Measurements from ENCODE around the gene LAMC2.

The LAMC2 gene

DNA sequence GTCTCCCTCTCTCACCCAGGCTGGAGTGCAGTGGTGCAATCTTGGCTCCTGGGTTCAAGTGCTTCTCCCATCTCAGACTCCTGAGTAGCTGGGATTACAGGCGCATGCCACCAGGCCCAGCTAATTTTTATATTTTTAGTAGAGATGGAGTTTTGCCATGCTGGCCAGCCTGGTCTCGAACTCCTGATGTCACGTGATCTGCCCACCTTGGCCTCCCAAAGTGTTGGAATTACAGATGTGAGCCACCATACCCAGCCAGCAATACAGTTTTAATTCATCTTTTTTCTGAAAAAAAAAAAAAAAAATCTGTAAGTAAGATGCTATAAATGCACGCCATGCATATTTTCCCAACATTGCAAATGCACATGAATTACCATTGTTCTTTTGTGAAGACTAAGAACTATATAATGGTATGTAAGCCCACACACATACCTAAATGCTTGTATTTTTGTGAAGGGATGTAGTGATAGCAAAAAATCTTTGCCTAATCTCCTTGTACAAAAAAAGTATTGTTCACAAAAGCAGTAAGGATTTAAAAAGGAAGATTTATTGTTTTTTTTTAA lies 8.0 kb downstream of the LAMC2 start:
- Mint-ChIP-seq H3K9me3 (no peaks in the 10 kb centered on the region), H3K4me3 (no peak overlapping the region), H3K36me3 (no peaks in the 10 kb centered on the region), H3K4me1 (peaks cover 8% of the 10 kb centered on the region), H3K27me3 (peaks cover 47% of the 10 kb centered on the region), H3K27ac (no peak overlapping the region)
- no peak for ATAC-seq

DNA sequence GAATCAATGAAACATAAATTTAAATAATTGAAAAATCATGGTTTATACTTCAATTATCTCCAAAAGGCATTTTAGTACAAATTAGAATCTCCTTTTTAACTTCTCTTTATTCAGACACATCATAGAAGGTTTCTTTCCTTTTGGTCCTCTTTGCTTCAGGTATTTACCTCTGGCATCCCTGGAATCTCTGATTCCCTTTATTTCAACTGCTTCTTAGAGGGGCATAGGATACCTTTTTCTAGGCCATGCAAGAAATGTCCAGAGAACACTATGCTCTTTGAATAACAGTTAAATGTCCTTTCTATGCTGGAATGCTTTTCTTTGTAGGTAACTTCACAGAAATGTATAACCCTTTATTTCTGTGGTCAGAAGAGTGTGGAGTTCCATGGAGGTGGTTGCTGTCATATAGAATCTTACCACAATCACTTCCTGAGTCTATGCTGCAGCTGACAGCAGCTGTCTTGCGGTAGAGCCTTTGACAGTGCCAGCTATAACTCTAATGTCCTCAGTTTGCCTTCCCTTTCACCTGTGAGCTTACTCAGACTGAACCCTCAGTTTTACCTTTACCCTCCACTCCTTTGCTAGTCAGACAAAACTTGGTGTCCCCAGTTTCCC lies 8.6 kb downstream of the LAMC2 start:
- Mint-ChIP-seq H3K27me3 (peaks cover 49% of the 10 kb centered on the region), H3K27ac (no peak overlapping the region), H3K36me3 (no peaks in the 10 kb centered on the region), H3K4me1 (peaks cover 8% of the 10 kb centered on the region), H3K9me3 (no peaks in the 10 kb centered on the region), H3K4me3 (no peak overlapping the region)
- peak; percentile 72 for ATAC-seq

DNA sequence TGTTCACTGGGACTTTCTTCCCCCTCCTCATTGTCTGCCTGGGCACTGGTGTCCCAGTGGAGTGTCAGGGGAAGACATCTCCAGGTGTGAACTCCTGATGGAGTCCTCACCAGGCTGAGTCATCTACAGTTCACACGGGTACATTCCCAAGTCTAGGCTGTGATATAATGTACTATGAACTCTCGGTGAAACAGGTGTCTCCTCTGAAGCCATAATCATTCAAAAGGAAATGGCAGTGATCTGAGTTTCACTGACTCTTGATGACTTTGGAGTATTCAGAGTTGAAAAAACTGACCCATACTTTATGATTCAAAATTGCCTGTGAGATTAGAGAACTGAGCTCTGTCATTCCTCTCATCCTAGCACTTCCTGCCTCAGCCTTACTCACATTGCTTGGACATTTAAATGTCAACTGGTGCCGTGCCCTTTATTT lies 9.1 kb downstream of the LAMC2 start:
- H3K36me3 Mint-ChIP-seq, result no peaks in the 10 kb centered on the region
- no peaks in the 10 kb centered on the region for H3K9me3 Mint-ChIP-seq
- no peak overlapping the region for H3K27ac Mint-ChIP-seq
- peak; percentile 12 for ATAC-seq
- peaks cover 8% of the 10 kb centered on the region for H3K4me1 Mint-ChIP-seq
- H3K4me3 Mint-ChIP-seq, result no peak overlapping the region
- peaks cover 54% of the 10 kb centered on the region for H3K27me3 Mint-ChIP-seq

DNA sequence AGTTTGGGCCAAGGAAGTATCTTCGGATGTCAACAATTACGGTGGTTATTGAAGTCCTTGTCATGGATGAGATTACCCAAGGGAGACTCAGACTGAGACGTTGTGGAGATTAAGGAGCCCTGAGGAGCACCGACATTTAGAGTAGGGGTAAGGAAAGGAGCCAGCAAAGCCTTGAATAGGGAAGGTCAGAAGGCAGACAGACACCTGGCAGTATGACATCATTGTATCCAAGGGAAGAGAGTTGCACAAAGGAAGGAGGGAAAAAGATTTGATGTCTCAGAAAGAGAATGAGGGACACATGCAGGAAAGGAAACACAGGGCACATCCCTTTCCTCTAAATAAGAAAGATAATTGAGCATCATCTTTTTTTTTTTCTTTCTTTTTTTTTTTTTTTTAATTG lies 11.7 kb downstream of the LAMC2 start:
- Mint-ChIP-seq H3K4me1 (peaks cover 8% of the 10 kb centered on the region), H3K36me3 (no peaks in the 10 kb centered on the region), H3K27me3 (peaks cover 64% of the 10 kb centered on the region), H3K4me3 (no peak overlapping the region), H3K9me3 (no peaks in the 10 kb centered on the region), H3K27ac (no peak overlapping the region)
- no peak for ATAC-seq

DNA sequence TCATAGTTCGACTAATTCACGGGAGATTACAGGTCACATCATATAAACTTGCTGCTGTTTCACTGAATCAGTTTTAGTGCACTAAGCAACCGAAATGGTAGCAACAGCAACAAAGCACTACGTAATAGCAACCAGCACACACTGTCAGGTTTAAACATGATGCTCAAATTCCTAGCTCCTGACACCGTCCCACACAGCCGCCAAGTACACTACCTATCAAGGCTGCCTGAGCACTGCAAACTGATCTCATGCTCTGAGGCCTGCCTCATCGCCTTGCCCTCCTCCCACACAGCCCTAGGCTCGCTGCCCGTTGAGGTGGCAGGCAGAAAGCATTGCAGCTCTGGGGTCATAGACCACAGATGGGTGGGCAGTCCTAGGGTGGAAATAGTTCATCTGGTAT lies 12.4 kb downstream of the LAMC2 start:
- Mint-ChIP-seq H3K4me1 (peaks cover 8% of the 10 kb centered on the region), H3K4me3 (no peak overlapping the region)
- ATAC-seq, result no peak

DNA sequence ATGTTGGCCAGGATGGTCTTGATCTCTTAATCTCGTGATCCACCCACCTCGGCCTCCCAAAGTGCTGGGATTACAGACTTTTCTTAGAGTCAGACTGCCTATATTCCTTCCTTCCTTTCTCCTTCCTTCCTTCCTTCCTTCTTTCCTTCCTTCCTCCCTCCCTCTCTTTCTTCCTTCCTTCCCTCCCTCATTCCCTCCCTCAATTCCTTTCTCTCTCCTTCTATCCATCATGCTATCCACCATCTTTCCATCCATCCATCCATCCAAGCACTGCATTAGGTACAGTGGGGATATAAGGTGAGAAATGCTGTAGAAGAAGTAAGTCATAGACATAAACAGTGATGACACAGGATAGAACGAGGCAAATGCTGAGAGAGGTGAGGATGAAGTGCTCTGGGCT lies 13.2 kb downstream of the LAMC2 start:
- Mint-ChIP-seq H3K36me3 (no peaks in the 10 kb centered on the region), H3K4me3 (no peak overlapping the region), H3K27me3 (peaks cover 53% of the 10 kb centered on the region), H3K27ac (no peak overlapping the region), H3K9me3 (no peaks in the 10 kb centered on the region), H3K4me1 (peaks cover 8% of the 10 kb centered on the region)
- ATAC-seq, result no peak

More for the DNA sequence above, 12.4 kb downstream of the LAMC2 start:
- H3K9me3 Mint-ChIP-seq, result no peaks in the 10 kb centered on the region
- no peak overlapping the region for H3K27ac Mint-ChIP-seq
- H3K27me3 Mint-ChIP-seq, result peaks cover 57% of the 10 kb centered on the region
- H3K36me3 Mint-ChIP-seq, result no peaks in the 10 kb centered on the region

DNA sequence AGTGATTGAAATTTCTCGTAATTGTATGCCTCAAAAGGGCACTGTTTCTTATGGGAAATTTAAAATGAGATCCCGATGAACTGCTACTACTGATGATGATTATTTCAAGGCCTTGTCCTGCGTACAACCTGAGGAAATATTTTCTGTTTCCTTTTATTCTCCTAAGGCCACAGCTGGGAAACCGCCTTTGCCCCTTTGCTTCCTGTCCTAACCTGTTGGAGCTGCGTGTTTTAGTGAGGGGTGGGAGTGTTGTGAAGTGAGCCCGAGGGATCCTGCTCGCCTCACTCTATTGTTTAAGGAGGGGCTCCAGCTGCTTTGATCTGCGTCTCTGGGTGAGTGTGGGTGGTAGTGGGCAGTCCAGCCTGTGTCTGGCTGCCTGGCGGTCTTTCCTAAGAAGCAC lies 14.4 kb downstream of the LAMC2 start:
- no peak for ATAC-seq
- H3K4me1 Mint-ChIP-seq, result no peaks in the 10 kb centered on the region
- no peaks in the 10 kb centered on the region for H3K9me3 Mint-ChIP-seq
- H3K27me3 Mint-ChIP-seq, result peaks cover 45% of the 10 kb centered on the region
- H3K4me3 Mint-ChIP-seq, result no peak overlapping the region
- no peaks in the 10 kb centered on the region for H3K36me3 Mint-ChIP-seq
- H3K27ac Mint-ChIP-seq, result no peak overlapping the region

DNA sequence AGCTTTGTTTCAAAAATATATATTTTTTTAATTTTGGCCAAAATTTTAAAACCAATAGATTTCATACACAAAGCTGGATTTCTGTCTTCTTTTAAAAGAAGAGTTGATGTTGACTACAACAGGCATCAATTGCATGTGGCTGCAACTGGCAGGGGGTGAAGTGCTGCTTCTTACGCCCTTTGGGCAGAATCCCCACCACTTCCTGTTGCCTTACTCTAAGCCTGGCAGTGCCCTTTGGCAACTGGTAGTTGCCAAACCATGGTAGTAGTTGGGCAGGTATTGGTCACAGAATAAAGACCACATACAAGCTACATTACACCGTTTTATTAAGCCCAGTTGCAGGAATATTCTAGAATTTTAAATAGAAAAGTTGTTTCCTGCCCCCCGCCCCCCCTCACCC lies 17.0 kb downstream of the LAMC2 start:
- Mint-ChIP-seq H3K4me1 (no peaks in the 10 kb centered on the region), H3K36me3 (no peaks in the 10 kb centered on the region), H3K27me3 (peaks cover 27% of the 10 kb centered on the region), H3K9me3 (no peaks in the 10 kb centered on the region), H3K27ac (no peak overlapping the region), H3K4me3 (no peak overlapping the region)
- ATAC-seq, result no peak

DNA sequence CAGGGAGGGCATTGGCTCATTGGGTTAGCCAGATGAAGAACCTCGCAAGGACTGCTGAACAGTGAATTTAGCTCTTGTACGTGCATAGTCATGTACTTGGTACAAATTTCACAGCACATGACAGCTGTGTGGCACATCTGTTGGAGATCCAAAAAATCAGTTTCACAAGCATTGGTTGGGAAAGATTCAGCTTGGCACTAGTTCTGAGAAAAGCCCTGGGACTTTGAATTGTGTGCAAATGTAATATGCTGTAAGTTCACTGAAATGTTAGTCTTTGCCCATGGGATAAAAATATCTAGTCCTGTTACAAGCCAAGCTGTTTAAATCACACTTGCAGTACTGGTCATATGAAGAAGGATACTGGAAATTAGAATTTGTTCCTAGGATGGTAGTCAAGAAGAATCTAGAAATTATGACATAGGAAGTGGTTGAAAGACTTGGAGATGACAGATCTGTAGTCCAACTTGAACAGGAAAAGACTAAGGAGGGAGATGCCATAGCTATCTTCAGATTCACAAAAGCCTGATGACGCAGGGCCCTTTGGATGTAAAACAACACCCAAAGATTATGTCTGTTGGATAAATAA lies 19.2 kb downstream of the LAMC2 start:
- Mint-ChIP-seq H3K27me3 (peaks cover 12% of the 10 kb centered on the region), H3K36me3 (no peaks in the 10 kb centered on the region), H3K27ac (no peak overlapping the region), H3K9me3 (no peaks in the 10 kb centered on the region), H3K4me3 (no peak overlapping the region), H3K4me1 (no peaks in the 10 kb centered on the region)
- no peak for ATAC-seq

DNA sequence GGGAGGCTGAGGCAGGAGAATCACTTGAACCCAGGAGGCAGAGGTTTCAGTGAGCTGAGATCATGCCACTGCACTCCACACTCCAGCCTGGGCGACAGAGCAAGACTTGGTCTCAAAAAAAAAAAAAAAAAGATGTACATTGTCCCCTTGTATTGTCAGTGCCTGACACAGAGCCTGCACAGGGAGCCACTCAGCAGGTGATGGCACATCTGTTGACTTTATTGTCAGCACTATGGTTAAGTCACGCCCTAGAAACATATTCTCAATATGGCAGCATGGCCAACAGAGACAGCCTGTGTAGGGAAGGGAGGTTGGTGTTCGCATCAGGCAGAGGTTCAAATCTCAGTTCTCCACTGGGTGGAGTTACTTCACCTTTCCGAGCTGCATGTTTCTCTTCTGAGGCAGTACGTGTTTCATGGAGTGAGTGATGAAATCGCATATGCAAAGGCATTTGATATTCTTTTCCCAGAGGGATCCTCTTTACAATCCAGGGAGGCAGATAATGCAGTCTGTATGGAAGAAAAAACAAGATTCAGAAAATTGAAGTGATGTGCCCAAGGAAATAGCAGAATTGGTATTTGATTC lies 20.6 kb downstream of the LAMC2 start:
- Mint-ChIP-seq H3K36me3 (no peaks in the 10 kb centered on the region), H3K27me3 (no peaks in the 10 kb centered on the region), H3K4me3 (no peak overlapping the region), H3K4me1 (no peaks in the 10 kb centered on the region), H3K27ac (no peak overlapping the region), H3K9me3 (no peaks in the 10 kb centered on the region)
- no peak for ATAC-seq

DNA sequence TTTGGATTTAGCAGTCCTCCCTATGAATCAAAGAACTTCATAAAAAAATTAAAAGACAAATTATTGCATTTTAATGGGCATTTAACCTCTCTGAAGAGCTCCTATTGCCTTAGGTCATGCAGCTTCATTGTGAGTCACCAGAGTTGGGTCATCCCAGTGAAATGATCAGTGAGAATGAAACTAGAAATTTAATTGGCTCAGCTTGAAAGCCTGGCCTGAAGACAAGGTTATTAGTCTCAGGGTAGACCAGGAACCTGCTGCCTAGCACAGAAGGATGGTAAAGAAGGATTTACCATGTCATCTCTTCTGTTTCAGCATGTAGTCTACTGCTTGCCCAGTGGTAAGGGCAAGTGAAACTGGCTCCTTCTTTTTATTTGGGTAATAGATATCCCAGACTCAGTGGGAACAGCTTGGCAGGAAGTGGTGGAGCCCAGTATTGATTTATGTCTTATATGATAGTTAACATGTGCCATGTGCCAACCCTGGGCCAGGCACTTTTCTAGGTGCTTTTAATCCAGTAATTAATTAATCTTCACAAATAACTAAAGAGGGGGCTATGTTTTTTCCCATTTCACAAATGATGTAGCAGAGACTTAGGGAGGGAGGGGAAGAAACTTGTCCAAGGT lies 23.6 kb downstream of the LAMC2 start:
- H3K4me1 Mint-ChIP-seq, result no peaks in the 10 kb centered on the region
- no peak overlapping the region for H3K4me3 Mint-ChIP-seq
- no peak overlapping the region for H3K27ac Mint-ChIP-seq
- H3K9me3 Mint-ChIP-seq, result no peaks in the 10 kb centered on the region
- peaks cover 25% of the 10 kb centered on the region for H3K27me3 Mint-ChIP-seq
- no peak for ATAC-seq
- no peaks in the 10 kb centered on the region for H3K36me3 Mint-ChIP-seq

DNA sequence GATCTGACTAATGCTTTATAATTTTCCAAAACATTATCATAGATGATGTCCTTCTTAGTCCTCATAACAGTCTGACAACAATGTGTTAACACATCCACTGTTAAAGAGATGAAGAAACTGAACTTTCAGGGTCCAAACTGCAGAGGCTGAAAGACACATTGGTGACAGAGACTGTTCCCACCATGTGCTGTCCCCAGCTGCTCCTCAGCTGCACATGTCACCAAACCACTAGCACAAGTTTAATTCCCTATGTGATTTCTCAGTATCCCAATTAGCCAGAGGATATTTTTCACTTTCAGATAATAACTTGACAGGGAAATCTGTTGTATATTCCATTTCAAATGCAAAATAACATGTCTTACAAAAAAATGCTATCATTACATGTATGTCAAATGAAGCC lies 24.6 kb downstream of the LAMC2 start:
- no peak overlapping the region for H3K4me3 Mint-ChIP-seq
- peaks cover 26% of the 10 kb centered on the region for H3K27me3 Mint-ChIP-seq
- H3K9me3 Mint-ChIP-seq, result no peaks in the 10 kb centered on the region
- H3K36me3 Mint-ChIP-seq, result no peaks in the 10 kb centered on the region
- no peak overlapping the region for H3K27ac Mint-ChIP-seq
- ATAC-seq, result no peak
- no peaks in the 10 kb centered on the region for H3K4me1 Mint-ChIP-seq

DNA sequence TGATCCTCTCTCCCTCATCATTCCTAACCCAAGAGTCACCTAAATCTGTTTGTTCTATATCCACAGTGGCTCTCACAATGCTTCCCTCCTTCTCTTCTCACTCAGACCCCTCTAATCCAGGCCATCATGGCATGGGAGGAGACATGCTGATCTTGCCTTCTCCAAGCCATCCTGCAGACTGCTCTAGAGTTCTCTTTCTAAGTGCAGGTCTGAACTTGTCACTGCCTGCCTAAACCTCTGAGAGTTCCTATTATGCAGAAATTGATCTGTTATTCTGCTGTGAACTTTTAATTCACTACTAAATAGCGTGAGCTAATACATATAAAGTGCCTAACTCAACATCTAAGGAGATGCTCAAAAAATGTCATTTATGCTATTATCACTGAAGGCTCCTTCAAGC lies 26.8 kb downstream of the LAMC2 start:
- peaks cover 46% of the 10 kb centered on the region for H3K27me3 Mint-ChIP-seq
- no peaks in the 10 kb centered on the region for H3K36me3 Mint-ChIP-seq
- no peaks in the 10 kb centered on the region for H3K4me1 Mint-ChIP-seq
- H3K9me3 Mint-ChIP-seq, result no peaks in the 10 kb centered on the region
- H3K4me3 Mint-ChIP-seq, result no peak overlapping the region
- ATAC-seq, result no peak
- H3K27ac Mint-ChIP-seq, result no peak overlapping the region

DNA sequence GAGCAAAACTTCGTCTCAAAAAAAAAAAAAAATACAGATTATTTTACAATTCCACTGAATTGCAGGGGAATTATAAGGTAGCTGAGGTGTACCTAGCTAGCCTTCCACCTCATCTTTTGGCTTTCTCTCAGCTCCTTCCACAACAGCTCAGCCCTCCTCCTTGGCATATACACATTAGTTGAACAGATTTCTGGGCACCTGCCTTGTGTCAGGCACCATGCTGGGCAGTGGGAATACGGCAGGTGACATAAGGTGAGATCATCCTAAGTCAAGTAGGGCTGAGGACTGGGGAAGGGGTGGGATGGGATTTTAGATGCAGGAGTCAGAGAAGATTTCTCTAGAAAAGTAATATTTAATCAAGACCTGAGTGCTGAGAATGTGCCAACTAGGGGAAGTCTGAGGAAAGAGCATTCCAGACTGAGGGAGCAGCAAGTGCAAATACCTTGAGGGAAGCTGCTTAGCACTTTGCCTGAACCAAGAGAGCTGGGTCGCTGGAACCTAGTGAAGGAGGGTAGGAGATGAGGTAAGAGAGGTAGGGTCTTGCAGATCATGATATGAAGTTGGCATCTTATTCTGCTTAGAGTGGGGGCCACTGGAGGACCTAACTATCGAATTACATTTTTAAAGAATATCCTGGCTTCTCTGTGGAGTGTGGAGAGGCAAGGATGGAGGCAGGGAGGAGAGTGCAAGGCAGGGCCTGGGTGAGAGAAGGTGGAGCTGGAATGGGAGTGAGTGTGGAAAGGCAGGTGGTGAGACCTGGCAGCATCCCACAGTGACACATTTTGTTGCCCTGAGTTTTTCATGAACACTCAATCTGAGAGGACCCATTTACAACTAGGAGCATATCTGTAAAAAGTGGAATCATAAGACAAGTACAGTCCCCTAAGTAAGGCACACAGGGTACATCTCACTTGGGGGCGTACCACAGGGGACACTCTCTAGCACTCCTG lies 28.2 kb downstream of the LAMC2 start:
- H3K27ac Mint-ChIP-seq, result no peak overlapping the region
- H3K36me3 Mint-ChIP-seq, result no peaks in the 10 kb centered on the region
- ATAC-seq, result no peak
- peaks cover 46% of the 10 kb centered on the region for H3K27me3 Mint-ChIP-seq
- H3K9me3 Mint-ChIP-seq, result no peaks in the 10 kb centered on the region
- no peak overlapping the region for H3K4me3 Mint-ChIP-seq
- H3K4me1 Mint-ChIP-seq, result peaks cover 4% of the 10 kb centered on the region
